Activated T-helper 2 cell treated with anti-CD3 and anti-CD28 coated beads, Interferon-gamma antibody, Interleukin-2, Interleukin-4, amounts not matched to agents 10 μg/mL and 5 μg/mL and 100 μg/mL, durations not matched to agents 14 hours and 24 hours and 36 hours (primary cell): ENCODE results near the gene ZNF354C. TPM values are rescaled to one million over a fixed set of nuclear protein-coding genes. Genes with fewer than 3 reads are reported as not detected.

ENCODE experiments used
- DNase-seq: peaks from one replicate; pipeline ENCODE4 v3.0.0; 2021; ENCODE audit warnings: low spot score
- H3K27ac Mint-ChIP-seq: one replicate; pipeline ENCODE4 v1.8.0; 2021; ENCODE audit warnings: mixed read lengths
- H3K27me3 Mint-ChIP-seq: one replicate; pipeline ENCODE4 v1.8.0; 2021; ENCODE audit warnings: low read depth, mixed read lengths
- H3K36me3 Mint-ChIP-seq: one replicate; pipeline ENCODE4 v1.8.0; 2021; ENCODE audit warnings: low read depth, mixed read lengths
- H3K4me1 Mint-ChIP-seq: one replicate; pipeline ENCODE4 v1.8.0; 2021; ENCODE audit warnings: low read depth, mixed read lengths
- H3K4me3 Mint-ChIP-seq: one replicate; pipeline ENCODE4 v1.8.0; 2021; ENCODE audit warnings: low read depth, mild to moderate bottlenecking, moderate library complexity, mixed read lengths
- H3K9me3 Mint-ChIP-seq: one replicate; pipeline ENCODE4 v1.8.0; 2021; ENCODE audit warnings: mixed read lengths
- intact Hi-C: fragments of 100-400 bp; cut with micrococcal nuclease; formaldehyde crosslinking; loops from one replicate; pipeline ENCODE4 v1.15.1; 2023
- total RNA-seq: library from RNA; stranded (reverse); gene quantifications from 2 replicates; pipeline ENCODE4 v1.2.3, GENCODE V29; 2022

The ZNF354C gene
- total RNA-seq, 1 donor from 2014 or later, result 3.5 TPM

- no peaks in the 10 kb centered on the region for H3K4me1 Mint-ChIP-seq
- peaks cover 3% of the 10 kb centered on the region for H3K36me3 Mint-ChIP-seq
- peaks cover 42% of the 10 kb centered on the region for H3K9me3 Mint-ChIP-seq
- no peaks in the 10 kb centered on the region for H3K27me3 Mint-ChIP-seq
- no peak overlapping the region for H3K27ac Mint-ChIP-seq
- DNase-seq, result no peak
- intact Hi-C loops, result no loop called here
- H3K4me3 Mint-ChIP-seq, result no peak overlapping the region
Observed at GRCh38 chr5:179118338-179118737, 58.2 kb downstream of the ZNF354C start.

- peak; percentile 0 for DNase-seq
- intact Hi-C loops, result no loop called here
- H3K4me3 Mint-ChIP-seq, result no peak overlapping the region
- H3K9me3 Mint-ChIP-seq, result peaks cover 36% of the 10 kb centered on the region
- no peak overlapping the region for H3K27ac Mint-ChIP-seq
- H3K4me1 Mint-ChIP-seq, result no peaks in the 10 kb centered on the region
- no peaks in the 10 kb centered on the region for H3K27me3 Mint-ChIP-seq
- peaks cover 3% of the 10 kb centered on the region for H3K36me3 Mint-ChIP-seq
Observed at GRCh38 chr5:179118756-179119414, 58.7 kb downstream of the ZNF354C start.

- H3K36me3 Mint-ChIP-seq, result peaks cover 3% of the 10 kb centered on the region
- H3K27ac Mint-ChIP-seq, result no peak overlapping the region
- H3K27me3 Mint-ChIP-seq, result no peaks in the 10 kb centered on the region
- intact Hi-C loops, result no loop called here
- no peaks in the 10 kb centered on the region for H3K4me1 Mint-ChIP-seq
- H3K9me3 Mint-ChIP-seq, result peaks cover 37% of the 10 kb centered on the region
- H3K4me3 Mint-ChIP-seq, result no peak overlapping the region
- peak; percentile 4 for DNase-seq
Observed at GRCh38 chr5:179119415-179120170, 59.4 kb downstream of the ZNF354C start.

- no peak overlapping the region for H3K4me3 Mint-ChIP-seq
- H3K4me1 Mint-ChIP-seq, result no peaks in the 10 kb centered on the region
- H3K27me3 Mint-ChIP-seq, result no peaks in the 10 kb centered on the region
- H3K9me3 Mint-ChIP-seq, result peaks cover 28% of the 10 kb centered on the region
- no peak for DNase-seq
- intact Hi-C loops, result no loop called here
- H3K27ac Mint-ChIP-seq, result no peak overlapping the region
- peaks cover 3% of the 10 kb centered on the region for H3K36me3 Mint-ChIP-seq
Observed at GRCh38 chr5:179120421-179120861, 60.3 kb downstream of the ZNF354C start.

GRCh38 chr5:179120951-179121666 is 60.9 kb downstream of the ZNF354C start:
- Mint-ChIP-seq H3K36me3 (peaks cover 3% of the 10 kb centered on the region), H3K9me3 (peaks cover 22% of the 10 kb centered on the region), H3K27ac (no peak overlapping the region), H3K4me3 (no peak overlapping the region), H3K4me1 (no peaks in the 10 kb centered on the region), H3K27me3 (no peaks in the 10 kb centered on the region)
- intact Hi-C loops, result no loop called here
- no peak for DNase-seq

GRCh38 chr5:179121667-179122111 is 61.5 kb downstream of the ZNF354C start:
- DNase-seq, result no peak
- H3K9me3 Mint-ChIP-seq, result peaks cover 16% of the 10 kb centered on the region
- H3K4me1 Mint-ChIP-seq, result no peaks in the 10 kb centered on the region
- no peak overlapping the region for H3K27ac Mint-ChIP-seq
- intact Hi-C loops, result no loop called here
- peaks cover 3% of the 10 kb centered on the region for H3K36me3 Mint-ChIP-seq
- no peaks in the 10 kb centered on the region for H3K27me3 Mint-ChIP-seq
- H3K4me3 Mint-ChIP-seq, result no peak overlapping the region

- DNase-seq, result no peak
- intact Hi-C loops, result no loop called here
- Mint-ChIP-seq H3K36me3 (peaks cover 3% of the 10 kb centered on the region), H3K27ac (no peak overlapping the region), H3K9me3 (peaks cover 12% of the 10 kb centered on the region), H3K4me1 (no peaks in the 10 kb centered on the region), H3K4me3 (no peak overlapping the region), H3K27me3 (no peaks in the 10 kb centered on the region)
Observed at GRCh38 chr5:179122411-179123108, 62.4 kb downstream of the ZNF354C start.

- Mint-ChIP-seq H3K9me3 (peaks cover 14% of the 10 kb centered on the region), H3K27ac (no peak overlapping the region), H3K27me3 (no peaks in the 10 kb centered on the region), H3K4me3 (no peak overlapping the region), H3K36me3 (peaks cover 3% of the 10 kb centered on the region), H3K4me1 (no peaks in the 10 kb centered on the region)
- DNase-seq, result no peak
- intact Hi-C loops, result no loop called here
Observed at GRCh38 chr5:179123109-179123426, 62.9 kb downstream of the ZNF354C start.

GRCh38 chr5:179123491-179124272 is 63.5 kb downstream of the ZNF354C start:
- no peak for DNase-seq
- Mint-ChIP-seq H3K27ac (no peak overlapping the region), H3K4me3 (no peak overlapping the region), H3K27me3 (no peaks in the 10 kb centered on the region), H3K9me3 (peaks cover 15% of the 10 kb centered on the region), H3K36me3 (peaks cover 3% of the 10 kb centered on the region), H3K4me1 (no peaks in the 10 kb centered on the region)
- intact Hi-C loops, result no loop called here

GRCh38 chr5:179124273-179124852 is 64.2 kb downstream of the ZNF354C start:
- no peak overlapping the region for H3K27ac Mint-ChIP-seq

GRCh38 chr5:179124853-179125788 is 64.9 kb downstream of the ZNF354C start:
- no peak for DNase-seq
- intact Hi-C loops, result no loop called here
- H3K27me3 Mint-ChIP-seq, result no peaks in the 10 kb centered on the region
- H3K36me3 Mint-ChIP-seq, result peaks cover 1% of the 10 kb centered on the region
- H3K4me3 Mint-ChIP-seq, result no peak overlapping the region
- no peaks in the 10 kb centered on the region for H3K4me1 Mint-ChIP-seq
- H3K9me3 Mint-ChIP-seq, result peaks cover 10% of the 10 kb centered on the region
- no peak overlapping the region for H3K27ac Mint-ChIP-seq

More at GRCh38 chr5:179124273-179124852, 64.2 kb downstream of the ZNF354C start:
- intact Hi-C loops, result no loop called here
- Mint-ChIP-seq H3K9me3 (peaks cover 15% of the 10 kb centered on the region), H3K4me1 (no peaks in the 10 kb centered on the region), H3K4me3 (no peak overlapping the region), H3K36me3 (peaks cover 3% of the 10 kb centered on the region), H3K27me3 (no peaks in the 10 kb centered on the region)
- no peak for DNase-seq
